GM21381 (cell line): ENCODE data around the gene MRFAP1L1.

Source experiments
- ATAC-seq: cut with Tn5 transposase; IDR thresholded peaks from one replicate; pipeline ENCODE4 v1.9.1; 2021; ENCODE audit warnings: mild to moderate bottlenecking, moderate library complexity; ENCODE audit not compliant: unreplicated experiment

The MRFAP1L1 gene

DNA sequence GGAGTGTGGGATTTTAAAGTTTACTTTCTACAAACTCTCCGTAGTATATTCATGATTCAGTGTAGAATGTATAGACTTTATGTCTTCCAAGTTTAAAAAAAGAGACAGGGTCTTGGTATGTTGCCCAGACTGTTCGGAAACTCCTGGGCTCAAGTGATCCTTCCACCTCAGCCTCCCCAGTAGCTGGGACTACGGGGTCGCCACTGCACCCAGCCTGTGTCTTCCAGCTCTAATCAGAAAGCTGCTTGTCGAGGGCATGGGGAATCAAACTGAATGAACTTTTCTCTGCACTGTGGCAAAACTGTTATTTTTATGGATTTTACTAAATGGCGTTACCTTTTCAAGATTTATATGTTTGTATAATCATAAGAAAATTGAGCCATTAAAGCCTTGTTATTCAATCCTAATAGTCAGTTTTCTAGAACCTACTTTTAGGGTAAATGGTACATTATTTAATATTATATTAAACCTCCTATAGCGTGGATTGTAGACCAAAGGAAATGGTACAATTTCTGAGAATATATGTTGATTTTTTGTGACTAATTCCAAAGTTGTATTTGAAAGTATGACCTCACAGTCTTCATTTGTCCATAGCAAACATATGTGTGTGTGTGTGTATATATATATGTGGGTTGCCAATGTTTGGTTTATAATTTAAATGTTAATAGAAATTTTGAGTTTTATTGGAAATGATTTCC lies 7.4 kb upstream of the MRFAP1L1 start:
- ATAC-seq, result no peak

- ATAC-seq, result peak; percentile 92
Measured at GRCh38 chr4:6716018-6716911, 6.6 kb upstream of the MRFAP1L1 start, which contains the start of gene BLOC1S4. BLOC1S4 (plus strand) TSS chr4:6716174; CDS start chr4:6716210, 36 bp downstream.

GRCh38 chr4:6715704-6716017 lies 6.0 kb upstream of the MRFAP1L1 start:
- no peak for ATAC-seq

DNA sequence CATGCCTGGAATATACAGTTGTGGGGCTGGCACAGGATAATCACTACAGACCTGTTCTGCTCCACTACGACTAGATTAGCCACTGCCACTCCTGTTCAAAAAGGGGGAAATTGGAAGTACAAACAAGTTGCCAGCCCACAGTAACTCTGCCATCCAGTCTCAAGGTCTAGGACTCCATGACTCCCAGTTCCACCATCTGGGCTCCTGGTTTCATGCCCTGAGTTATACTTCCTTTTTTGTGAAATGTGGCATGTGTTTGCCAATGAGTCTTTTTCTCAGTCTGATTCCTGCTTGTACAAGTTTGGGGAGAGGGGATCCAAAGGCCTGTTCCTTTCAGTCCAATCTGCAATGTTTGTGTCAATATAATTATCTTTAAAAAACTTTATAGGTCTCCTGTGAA lies 5.3 kb upstream of the MRFAP1L1 start:
- no peak for ATAC-seq

GRCh38 chr4:6710996-6711395 lies 1.3 kb upstream of the MRFAP1L1 start:
- ATAC-seq, result no peak

DNA sequence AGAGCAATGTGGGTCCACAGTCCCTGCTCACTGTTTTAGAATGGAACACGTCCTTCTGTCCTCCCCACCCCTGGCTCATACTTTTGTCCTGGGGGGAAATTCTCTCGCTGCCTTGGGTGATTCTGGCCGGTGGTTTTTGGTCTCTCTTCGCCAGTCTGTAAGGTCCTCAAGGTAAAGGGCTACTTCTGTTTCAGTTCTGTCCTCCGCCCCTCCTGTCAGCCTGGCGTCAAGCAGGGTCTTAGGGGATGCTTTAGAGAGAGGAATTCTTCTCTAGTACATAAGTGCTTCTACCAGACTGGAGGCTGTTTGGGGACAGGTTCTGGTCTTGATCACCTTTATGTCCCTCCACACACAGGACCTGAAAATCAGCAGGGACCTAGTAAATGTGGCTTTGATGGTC lies 617 bp upstream of the MRFAP1L1 start:
- ATAC-seq, result peak; percentile 12

DNA sequence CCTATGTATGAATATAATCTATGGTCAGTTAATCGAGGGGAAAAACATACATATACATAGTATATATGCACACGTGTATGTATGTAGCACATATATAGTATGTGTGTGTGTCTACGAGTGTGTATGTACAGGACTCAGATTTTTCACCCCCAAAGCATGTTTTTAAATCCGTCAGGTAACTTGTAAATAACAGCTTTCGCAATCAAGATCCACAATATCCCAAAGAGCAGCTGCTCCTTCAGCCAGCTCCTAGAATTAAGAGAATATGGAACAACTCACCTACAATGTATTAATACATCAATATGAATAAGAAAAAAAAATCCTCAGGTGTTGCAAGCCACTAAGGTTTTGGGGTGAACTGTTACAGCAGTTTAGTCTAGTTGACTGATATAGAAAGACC lies 3.5 kb downstream of the MRFAP1L1 start:
- ATAC-seq, result no peak

DNA sequence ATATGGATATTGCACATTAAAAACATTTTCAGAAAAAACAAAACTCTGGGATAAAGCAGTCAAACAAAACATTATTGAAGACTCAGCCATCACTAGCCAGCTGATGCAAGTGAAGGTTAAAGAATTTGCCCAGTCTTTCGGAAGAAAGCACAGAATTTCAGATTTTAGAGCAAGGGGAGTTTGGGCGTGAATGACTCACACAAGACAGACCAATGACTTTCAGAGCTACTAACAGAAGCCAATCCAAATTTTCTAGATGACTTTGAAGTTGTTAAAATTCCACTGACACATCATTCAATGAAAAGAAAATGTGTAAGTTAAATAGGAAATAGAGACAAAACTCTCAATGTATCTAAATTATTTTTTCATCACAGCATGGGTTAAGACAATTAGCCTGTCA lies 4.0 kb downstream of the MRFAP1L1 start:
- no peak for ATAC-seq

DNA sequence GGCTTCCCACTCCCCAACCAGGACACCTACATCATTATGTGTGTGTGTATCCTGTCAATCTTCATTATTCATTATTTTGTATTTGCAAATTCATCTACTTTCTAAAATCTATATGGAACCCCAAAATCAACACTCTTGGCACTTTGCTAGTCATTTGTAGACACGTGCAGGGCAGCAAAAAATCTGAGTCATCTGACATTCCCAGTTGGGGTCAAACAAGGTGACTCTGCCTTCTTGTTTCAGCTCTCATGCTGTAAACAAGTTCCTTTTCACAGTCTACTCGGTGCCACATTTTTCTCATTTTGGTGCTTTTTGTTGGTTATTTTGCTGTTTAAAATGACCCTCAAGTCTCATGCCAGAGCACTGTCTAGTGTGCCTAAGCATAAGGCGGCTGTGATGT lies 5.9 kb downstream of the MRFAP1L1 start:
- ATAC-seq, result no peak

- ATAC-seq, result no peak
Measured at GRCh38 chr4:6702761-6703160, 6.9 kb downstream of the MRFAP1L1 start.

GRCh38 chr4:6701371-6701770 lies 8.3 kb downstream of the MRFAP1L1 start:
- ATAC-seq, result no peak

GRCh38 chr4:6699903-6700302 lies 9.8 kb downstream of the MRFAP1L1 start:
- ATAC-seq, result no peak

- no peak for ATAC-seq
Measured at GRCh38 chr4:6699388-6699787, 10.3 kb downstream of the MRFAP1L1 start.

GRCh38 chr4:6697131-6697530 lies 12.5 kb downstream of the MRFAP1L1 start:
- ATAC-seq, result no peak

- no peak for ATAC-seq
Measured at GRCh38 chr4:6696611-6697010, 13.1 kb downstream of the MRFAP1L1 start.

DNA sequence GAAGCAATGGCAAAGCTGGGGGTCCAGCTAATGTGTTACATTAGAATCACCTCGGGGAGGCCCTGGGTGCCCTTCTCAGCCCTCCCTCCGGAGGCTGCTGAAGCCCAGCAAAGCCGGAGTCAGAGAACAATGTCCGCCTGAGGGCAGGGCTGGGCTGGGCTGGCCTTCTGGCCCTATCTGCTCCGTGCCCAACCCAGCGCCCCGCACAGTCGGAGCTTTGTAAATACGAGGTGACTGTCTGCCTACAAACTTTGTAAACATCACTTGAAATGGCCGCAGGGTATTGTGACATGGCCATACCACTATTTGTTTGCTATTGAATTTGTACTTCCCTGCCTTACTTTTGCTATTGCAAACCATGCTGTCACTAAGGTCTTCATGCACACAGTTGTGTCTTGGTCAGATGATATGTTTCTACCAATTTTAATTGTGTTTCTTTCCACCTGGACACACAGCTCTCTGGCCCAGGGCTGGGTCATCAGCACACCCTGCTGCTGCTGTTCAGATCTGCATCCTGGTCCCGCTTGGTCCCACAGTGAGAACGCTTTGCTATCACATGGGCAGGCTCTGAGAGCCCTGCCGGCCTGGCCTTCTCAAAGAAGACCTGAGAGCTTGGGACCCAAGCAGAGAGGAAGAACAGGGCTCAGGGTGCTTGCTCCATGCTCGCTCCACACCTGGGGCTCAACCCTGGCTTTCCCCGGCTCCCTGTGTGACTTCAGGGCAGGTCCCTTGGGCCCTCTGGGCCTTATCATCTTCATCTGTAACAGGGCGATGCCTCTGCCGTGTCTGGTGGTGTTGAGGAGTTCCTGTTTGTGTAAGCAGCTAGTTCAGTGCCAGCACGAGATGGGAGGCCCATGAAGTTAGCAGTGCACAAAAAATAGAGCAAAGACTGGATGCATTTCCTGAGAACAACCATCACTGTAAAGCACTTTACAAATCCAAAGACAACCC lies 13.7 kb downstream of the MRFAP1L1 start:
- ATAC-seq, result no peak

DNA sequence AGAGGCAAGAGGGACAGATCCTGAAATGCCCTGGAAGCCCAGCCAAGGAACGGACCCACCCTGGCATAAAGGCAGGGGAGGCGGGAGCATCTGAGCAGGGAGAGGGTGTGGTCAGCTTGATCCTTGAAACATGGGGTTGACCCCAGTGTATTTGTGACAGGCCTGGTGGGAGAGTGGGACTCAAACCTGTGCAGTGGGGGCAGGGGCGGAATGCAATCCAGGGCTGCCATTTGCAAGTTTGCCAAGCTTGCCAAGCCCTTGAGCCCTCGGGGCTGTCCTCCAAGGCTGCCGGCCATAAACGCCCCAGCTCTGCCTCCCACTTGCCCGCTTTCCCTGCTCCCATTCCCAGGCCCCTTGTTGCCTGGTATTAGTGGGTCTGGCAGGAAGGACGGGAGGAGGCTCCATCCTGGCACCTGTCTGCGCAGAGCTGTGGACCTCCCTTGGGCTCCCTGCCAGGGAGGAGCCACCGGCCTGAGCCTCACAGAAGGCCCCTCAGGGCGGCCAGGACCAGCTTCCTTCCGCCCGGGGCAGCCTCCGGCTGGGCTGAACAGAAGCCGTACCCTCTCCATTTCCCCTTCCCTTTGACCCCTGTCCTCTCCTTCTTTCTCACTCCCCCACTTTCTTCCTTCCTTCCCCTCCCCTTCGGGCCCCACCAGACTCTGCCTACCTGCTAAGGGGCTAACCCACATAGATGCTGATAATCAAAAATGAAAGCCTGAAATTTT lies 15.3 kb downstream of the MRFAP1L1 start:
- ATAC-seq, result no peak

- ATAC-seq, result no peak
Measured at GRCh38 chr4:6693231-6694176, 16.2 kb downstream of the MRFAP1L1 start, which contains the start of gene S100P. S100P (plus strand) TSS chr4:6693878; CDS start chr4:6693933, 55 bp downstream.

GRCh38 chr4:6692806-6693205 lies 16.9 kb downstream of the MRFAP1L1 start:
- no peak for ATAC-seq
